GM18868 (cell line): ENCODE measurements around the gene LILRB2.
"Not testable (repeated sequence)": the region's sequence is repeated elsewhere in the genome, so short reads cannot be mapped to it uniquely, and the experiment has no call there.

Experiments used
- ATAC-seq: cut with Tn5 transposase; IDR thresholded peaks from one replicate; pipeline ENCODE4 v1.9.1; 2021; ENCODE audit warnings: mild to moderate bottlenecking, moderate library complexity; ENCODE audit not compliant: unreplicated experiment

The LILRB2 gene

DNA sequence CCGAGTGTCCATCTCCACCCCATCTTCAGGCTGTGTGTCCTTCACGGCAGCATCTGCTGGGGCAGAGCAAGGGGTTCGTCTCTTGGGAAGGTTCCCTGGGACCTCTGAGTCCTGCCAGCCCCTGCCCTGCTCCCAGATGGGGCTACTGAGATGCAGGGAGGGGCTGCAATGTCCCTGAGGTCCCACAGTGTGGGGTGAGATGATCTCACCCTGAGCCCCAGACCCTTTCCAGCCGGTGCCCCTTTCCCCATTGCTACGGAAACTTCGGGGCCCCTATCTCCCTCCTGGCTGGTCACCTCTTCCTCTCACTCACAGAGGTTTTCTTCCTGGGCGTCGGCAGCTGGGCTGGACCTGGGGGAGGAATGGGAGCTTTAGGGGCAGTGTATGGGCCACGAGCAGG, 5.0 kb downstream of the LILRB2 start:
- no peak for ATAC-seq

- ATAC-seq, result not testable (repeated sequence)
These were observed 6.4 kb downstream of the LILRB2 start for GRCh38 chr19:54274516-54274915.

GRCh38 chr19:54273821-54274220, 7.1 kb downstream of the LILRB2 start:
- no peak for ATAC-seq

DNA sequence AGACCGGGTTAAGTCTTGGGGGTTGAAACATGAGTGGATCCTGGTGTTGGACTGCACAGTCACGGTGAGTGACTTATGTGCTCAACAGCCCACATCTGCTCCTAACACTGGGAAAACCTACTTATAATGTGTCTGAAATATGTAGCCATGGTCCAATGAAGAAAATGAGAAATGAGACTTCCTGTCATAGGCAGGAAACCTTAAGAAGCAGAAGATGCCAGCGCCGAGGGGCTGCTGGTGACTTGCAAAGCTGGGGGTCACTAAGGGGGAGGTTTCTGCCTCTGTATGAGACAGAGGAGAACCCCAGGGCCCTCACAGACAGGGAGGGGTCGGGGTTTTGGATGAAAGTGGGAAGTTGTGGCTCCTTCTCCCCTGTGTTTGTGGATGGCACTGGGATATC, 8.7 kb downstream of the LILRB2 start:
- ATAC-seq, result not testable (repeated sequence)

DNA sequence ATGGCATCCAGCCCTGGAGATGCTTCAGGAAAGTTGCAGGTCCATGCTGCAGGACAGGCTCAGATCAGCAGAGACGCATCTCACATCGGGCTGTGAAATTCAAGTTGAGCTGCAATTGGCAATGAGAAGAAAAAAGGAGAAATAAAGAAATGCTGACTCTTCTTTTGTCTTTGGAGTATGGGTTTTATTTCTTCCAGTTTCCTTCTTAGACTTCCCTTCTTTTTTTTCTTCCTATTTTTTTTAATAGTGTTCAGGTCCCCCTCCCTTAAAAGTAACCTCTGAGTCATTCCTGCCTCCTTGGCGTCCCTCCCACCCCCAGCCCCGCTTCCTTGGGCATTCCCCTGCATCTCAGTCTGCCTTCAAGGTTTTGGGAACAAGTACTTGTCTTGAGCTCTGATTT, 9.3 kb downstream of the LILRB2 start:
- not testable (repeated sequence) for ATAC-seq

DNA sequence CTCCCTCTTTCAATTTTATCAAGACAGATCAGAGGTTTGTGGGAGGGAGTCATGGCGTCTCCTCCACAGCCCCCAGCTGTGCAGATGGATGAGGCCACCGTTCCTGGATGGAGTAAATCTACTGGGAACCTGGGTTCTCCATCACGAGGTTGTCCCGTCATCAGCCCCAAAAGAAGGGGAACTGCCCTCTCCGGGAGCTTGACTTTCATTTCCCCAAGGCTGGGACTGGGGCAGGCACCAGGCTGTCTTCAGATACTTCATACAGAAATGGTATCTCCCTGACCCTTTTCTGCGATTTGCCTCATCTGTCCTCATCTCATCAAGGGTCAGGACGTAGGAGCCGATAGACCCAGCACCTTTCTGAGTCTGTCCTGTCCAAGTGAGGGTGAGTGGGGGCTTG, 9.8 kb downstream of the LILRB2 start:
- ATAC-seq, result no peak

- ATAC-seq, result no peak
These were observed 12.0 kb downstream of the LILRB2 start for GRCh38 chr19:54268936-54269335.

- no peak for ATAC-seq
These were observed 14.8 kb downstream of the LILRB2 start for GRCh38 chr19:54266133-54266532.

- ATAC-seq, result no peak
These were observed 18.4 kb downstream of the LILRB2 start for GRCh38 chr19:54262470-54262869.

- no peak for ATAC-seq
These were observed 18.8 kb downstream of the LILRB2 start for GRCh38 chr19:54262066-54262465.

DNA sequence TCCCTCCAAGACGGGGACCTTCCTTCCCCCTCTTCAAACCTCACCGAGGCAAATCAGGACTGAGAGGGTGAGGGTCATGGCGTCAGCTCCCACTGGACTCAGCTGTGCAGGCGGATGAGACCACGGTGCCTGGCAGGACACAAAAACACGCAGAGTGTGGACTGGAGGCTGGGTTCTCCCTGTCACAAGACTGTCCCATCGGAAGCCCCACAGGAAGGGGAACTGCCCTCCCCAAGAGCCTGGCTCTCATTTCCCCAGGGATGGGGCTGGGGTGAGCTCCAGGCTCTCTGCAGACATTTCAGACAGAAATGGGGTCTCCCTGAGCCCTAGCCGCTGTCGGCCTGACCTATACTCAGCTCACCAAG, 23.8 kb downstream of the LILRB2 start, which contains the start of gene LILRB5:
Gene LILRB5, minus strand, starts transcription at position 158 of the 365 bp plus-strand sequence. Its CDS starts 80 bp downstream, at position 78.
- ATAC-seq, result no peak

DNA sequence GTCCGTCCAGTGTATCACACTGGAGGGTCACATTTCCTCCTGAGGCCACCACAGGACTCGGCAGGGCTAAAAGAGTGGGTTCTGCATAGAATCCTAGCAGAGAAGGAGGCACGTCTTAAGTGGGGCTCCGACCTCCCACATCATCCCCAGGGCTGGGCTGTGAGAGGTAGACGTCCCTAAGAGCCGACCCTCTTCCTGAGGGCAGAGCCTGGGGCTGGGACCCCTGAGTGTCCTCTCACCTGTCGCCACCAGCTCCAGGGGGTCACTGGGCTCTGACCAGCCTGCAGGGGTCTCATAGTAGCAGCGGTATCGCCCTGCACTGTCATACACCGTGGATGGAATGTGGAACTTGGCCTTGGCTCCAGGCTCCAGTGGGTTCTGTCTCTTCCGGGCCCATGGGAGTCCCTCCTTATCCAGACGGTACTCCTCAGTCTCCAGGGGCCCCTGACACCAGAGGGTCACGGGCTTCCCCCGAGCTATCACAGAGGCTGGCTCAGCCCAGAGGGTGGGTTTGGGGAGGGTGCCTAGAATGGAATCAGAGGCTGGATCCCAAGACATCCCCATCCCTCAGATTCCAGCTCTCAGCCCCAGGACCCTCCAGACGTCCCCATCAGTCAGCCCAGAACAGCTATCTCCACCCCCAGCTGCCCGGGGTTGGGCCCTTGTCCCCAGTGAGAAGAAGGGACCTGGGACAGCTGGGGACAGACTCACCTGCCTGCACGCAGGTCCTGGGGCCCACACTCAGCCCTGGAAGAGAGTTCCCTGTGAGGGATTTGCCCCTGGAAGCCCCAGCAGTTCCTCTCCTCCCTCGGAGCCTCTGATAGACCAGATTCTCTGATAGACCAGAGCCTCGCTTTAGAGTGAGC, 24.4 kb downstream of the LILRB2 start:
- ATAC-seq, result no peak

- ATAC-seq, result no peak
These were observed 25.7 kb downstream of the LILRB2 start for GRCh38 chr19:54255105-54255775.

GRCh38 chr19:54254195-54254906, 26.6 kb downstream of the LILRB2 start:
- ATAC-seq, result no peak

DNA sequence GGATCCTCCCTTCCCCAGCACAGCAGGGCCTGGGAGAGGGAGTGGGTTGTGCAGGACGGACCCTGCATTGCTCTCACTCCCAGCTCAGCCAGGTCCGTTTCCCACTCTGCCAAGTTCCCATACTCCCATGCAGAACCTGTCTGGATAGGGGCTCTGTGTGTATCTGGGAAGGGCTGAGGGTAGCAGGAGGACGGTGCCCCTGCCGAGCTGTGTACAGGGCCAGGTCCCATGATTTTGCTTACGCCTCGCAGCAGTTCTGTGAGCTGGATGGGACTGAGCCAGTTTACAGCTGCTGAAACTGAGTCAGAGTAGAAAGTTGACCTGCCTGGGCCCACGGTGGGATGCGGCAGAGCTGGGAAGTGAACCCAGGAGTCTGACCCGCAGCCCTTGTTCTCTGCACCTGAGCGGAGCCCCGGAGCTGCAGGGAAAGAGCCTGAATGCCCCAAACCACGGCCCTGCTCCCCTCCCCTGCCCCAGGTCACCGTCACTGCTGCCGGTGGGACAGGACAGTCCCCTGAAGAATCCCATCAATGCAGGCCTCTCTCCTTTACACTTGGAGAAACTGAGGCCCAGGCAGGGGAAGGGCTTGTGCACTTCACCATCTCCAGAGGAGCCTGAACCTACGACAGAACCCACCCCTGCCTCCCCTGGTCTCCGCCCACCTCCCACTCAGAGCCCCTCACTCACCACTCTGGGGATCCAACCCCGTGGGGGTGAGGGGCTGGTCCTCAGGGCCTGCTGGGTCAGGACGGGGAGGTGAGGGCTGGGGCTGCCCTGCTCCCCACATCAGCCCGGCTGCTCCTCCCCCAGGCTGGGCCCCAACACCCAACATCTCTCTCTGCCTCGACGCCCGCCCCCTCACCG, 27.3 kb downstream of the LILRB2 start:
- ATAC-seq, result no peak

DNA sequence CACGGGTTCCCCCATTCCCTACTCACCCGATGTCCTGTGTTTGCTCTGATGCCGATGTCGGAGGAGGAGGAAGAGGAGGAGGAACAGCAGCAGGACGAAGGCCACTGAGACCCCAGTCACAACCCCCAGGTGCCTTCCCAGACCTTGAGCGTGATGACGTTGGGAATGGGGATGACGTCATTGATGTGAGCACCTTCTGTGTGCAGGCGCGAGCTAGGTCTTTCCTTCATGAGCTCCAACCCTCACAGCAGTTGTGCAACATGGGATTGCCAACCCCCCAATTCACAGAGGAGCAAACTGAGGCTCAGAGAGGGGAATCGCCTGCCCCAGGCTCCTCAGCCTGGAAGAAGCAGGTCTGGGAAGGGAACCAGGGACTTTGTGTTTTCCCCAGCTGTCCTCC, 28.1 kb downstream of the LILRB2 start:
- no peak for ATAC-seq

GRCh38 chr19:54252243-54252642, 28.7 kb downstream of the LILRB2 start:
- ATAC-seq, result no peak

DNA sequence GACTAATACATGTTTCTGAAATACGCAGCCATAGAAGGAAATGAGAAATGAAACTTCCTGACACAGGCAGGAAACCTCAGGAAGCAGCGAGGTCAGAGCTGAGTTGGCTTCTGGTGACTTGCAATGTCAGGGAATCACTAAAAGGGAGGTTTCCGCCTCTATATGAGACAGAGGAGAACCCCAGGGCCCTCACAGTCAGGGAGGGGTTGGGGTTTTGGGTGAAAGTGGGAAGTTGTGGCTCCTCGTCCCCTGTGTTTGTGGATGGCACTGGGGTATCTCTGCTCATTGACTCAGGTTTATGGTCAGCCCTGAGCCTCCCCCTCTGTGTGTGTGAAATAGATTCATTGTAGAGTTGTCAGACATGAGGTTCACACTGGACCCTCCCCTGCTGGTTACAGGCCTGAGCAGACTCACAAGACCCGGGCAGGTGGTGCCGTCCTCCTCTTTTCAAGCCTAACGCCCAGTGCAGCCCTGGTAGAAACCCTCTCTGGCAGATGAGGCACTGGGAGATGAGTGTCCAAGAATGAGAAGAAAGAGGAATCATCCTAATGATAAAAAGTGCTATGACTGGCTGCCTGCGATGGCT, 32.8 kb downstream of the LILRB2 start:
- no peak for ATAC-seq

GRCh38 chr19:54247106-54247930, 33.6 kb downstream of the LILRB2 start:
- ATAC-seq, result no peak
